ENCODE results near the gene KRT9. TPM values are rescaled to one million over a fixed set of nuclear protein-coding genes. Genes with fewer than 3 reads are reported as not detected.
"Not testable (repeated sequence)": the region's sequence is repeated elsewhere in the genome, so short reads cannot be mapped to it uniquely, and the experiment has no call there.

KRT9 gene
- total and polyA plus RNA-seq, 2 donors (not counting 3 experiments of a cell fraction or from before 2014, with no cell fraction given): not detected

DNA sequence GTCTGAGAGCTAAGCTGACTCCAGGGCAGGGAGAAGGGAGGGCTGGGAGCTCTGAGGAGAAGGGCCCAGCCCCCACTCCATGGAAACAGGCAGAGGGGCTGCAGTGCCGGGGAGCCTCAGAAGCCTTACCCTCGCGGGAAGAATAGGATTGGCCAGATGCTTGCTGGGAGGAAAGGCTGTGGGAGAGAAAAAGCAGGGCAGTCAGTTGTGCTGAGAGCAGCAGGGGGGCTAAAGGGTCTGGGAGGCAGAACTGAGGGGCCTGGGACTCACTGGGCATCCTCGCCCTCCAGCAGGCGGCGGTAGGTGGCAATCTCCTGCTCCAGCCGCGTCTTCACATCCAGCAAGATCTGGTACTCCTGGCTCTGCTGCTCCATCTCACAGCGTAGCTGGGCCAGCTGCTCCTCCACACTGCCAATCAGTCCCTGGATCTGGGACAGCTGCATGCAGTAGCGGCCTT, 38.2 kb upstream of the KRT9 start:
- H4K20me1 ChIP-seq (replicated peaks; ENCODE audit: control insufficient read depth, extremely low read depth, insufficient read depth, low read length); H3K9me1 ChIP-seq (replicated peaks; ENCODE audit: control insufficient read depth, extremely low read depth, insufficient read depth, low read length); H3K9ac ChIP-seq (replicated peaks; ENCODE audit: extremely low read depth, insufficient read depth, low read length); H3K79me2 ChIP-seq (ENCODE audit: control insufficient read depth, insufficient read depth, low read length); BruUV-seq (replicated peaks); H2AFZ ChIP-seq (ENCODE audit: low read depth, low read length); H3K36me3 ChIP-seq (ENCODE audit: control insufficient read depth in 2 of 2, extremely low read depth in 1 of 2, insufficient read depth in 2 of 2, low read length in 2 of 2); POLR2A ChIA-PET; H3K4me2 ChIP-seq (ENCODE audit: insufficient read depth, low read length); dilution Hi-C loops (cut with MboI; ENCODE audit: extremely low pct_ligation_motif_present, low sequenced_read_pairs); H3K4me1 ChIP-seq (ENCODE audit: control insufficient read depth, extremely low read depth, insufficient read depth, low read length); H3K27ac ChIP-seq (ENCODE audit: insufficient read depth, low read depth, low read length); H3K4me3 ChIP-seq (replicated peaks in 1 of 3; ENCODE audit: insufficient read depth in 1 of 3, low read depth in 1 of 3, low read length in 3 of 3); H3K9me3 ChIP-seq (replicated peaks; ENCODE audit: control insufficient read depth, insufficient read depth, low read length); FAIRE-seq; DNase-seq (ENCODE audit: low read depth, low spot score); H3K27me3 ChIP-seq (ENCODE audit: control insufficient read depth in 2 of 2, insufficient read depth in 2 of 2, low read length in 2 of 2): not testable (repeated sequence)
- TF ChIP-seq, protein P1, sequence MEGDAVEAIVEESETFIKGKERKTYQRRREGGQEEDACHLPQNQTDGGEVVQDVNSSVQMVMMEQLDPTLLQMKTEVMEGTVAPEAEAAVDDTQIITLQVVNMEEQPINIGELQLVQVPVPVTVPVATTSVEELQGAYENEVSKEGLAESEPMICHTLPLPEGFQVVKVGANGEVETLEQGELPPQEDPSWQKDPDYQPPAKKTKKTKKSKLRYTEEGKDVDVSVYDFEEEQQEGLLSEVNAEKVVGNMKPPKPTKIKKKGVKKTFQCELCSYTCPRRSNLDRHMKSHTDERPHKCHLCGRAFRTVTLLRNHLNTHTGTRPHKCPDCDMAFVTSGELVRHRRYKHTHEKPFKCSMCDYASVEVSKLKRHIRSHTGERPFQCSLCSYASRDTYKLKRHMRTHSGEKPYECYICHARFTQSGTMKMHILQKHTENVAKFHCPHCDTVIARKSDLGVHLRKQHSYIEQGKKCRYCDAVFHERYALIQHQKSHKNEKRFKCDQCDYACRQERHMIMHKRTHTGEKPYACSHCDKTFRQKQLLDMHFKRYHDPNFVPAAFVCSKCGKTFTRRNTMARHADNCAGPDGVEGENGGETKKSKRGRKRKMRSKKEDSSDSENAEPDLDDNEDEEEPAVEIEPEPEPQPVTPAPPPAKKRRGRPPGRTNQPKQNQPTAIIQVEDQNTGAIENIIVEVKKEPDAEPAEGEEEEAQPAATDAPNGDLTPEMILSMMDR (IDR thresholded peaks at IDR 0.05; ENCODE audit: extremely low read depth in 1 of 2, insufficient read depth in 1 of 2, low read depth in 1 of 2, low read length in 2 of 2): peak in 1 of 2 donors; percentile 36
- CTCF ChIA-PET: interaction anchor here (0.7 to 1.4 kb wide), 4 partner anchors 18 to 53 kb away, joined by 3 to 4 read pairs (median 4); no protein-coding TSS in a partner anchor
- intact Hi-C loops (cut with micrococcal nuclease): loop anchor here (1.0 kb wide), 1 partner anchor 38 kb away; no protein-coding TSS in a partner anchor

DNA sequence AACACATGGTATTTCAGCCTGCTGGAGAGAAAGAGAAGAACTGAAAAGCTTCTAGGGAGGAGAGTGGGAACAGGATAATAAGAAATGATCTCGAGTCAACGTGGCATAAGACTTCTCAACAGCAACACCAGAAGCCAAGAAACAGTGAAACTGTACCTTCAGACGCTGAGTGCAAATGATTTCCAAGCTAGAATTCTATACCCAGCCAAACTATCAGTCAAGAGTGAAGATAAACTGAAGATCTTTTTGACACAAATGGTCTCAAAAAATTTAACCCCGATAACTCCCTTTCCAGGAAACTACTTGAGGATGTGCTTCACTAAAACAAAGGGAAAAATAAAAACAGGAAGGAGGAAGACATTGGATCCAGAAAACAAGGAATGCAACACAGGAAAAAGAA, 35.1 kb upstream of the KRT9 start:
- H2AFZ ChIP-seq (ENCODE audit: low read depth, low read length); H4K20me1 ChIP-seq (replicated peaks; ENCODE audit: control insufficient read depth, extremely low read depth, insufficient read depth, low read length); H3K9me3 ChIP-seq (replicated peaks; ENCODE audit: control insufficient read depth, insufficient read depth, low read length); DNase-seq (ENCODE audit: low read depth, low spot score); H3K27ac ChIP-seq (ENCODE audit: insufficient read depth, low read depth, low read length); intact Hi-C loops (cut with micrococcal nuclease); BruUV-seq (replicated peaks); H3K4me1 ChIP-seq (ENCODE audit: control insufficient read depth, extremely low read depth, insufficient read depth, low read length); H3K9ac ChIP-seq (replicated peaks; ENCODE audit: extremely low read depth, insufficient read depth, low read length); H3K4me3 ChIP-seq (replicated peaks in 1 of 3; ENCODE audit: insufficient read depth in 1 of 3, low read depth in 1 of 3, low read length in 3 of 3); H3K79me2 ChIP-seq (ENCODE audit: control insufficient read depth, insufficient read depth, low read length); H3K4me2 ChIP-seq (ENCODE audit: insufficient read depth, low read length); FAIRE-seq; H3K36me3 ChIP-seq (ENCODE audit: control insufficient read depth in 2 of 2, extremely low read depth in 1 of 2, insufficient read depth in 2 of 2, low read length in 2 of 2); dilution Hi-C loops (cut with MboI; ENCODE audit: extremely low pct_ligation_motif_present, low sequenced_read_pairs); CTCF ChIA-PET; POLR2A ChIA-PET; H3K27me3 ChIP-seq (ENCODE audit: control insufficient read depth in 2 of 2, insufficient read depth in 2 of 2, low read length in 2 of 2); H3K9me1 ChIP-seq (replicated peaks; ENCODE audit: control insufficient read depth, extremely low read depth, insufficient read depth, low read length): not testable (repeated sequence)

Data from endothelial cell of umbilical vein (primary cell).